ENCODE measurements around the gene FREY1.

FREY1 gene

GRCh38 chr11:45860764-45861510, 46.1 kb downstream of the FREY1 start:
- no peak for DNase-seq

- no peak for DNase-seq
Observed at GRCh38 chr11:45860348-45860747, 46.7 kb downstream of the FREY1 start.

GRCh38 chr11:45859661-45860140, 47.4 kb downstream of the FREY1 start:
- DNase-seq: peak; percentile 84

- DNase-seq: no peak
Observed at GRCh38 chr11:45858751-45859398, 48.2 kb downstream of the FREY1 start.

- peak; percentile 85 for DNase-seq
Observed at GRCh38 chr11:45857961-45858474, 49.1 kb downstream of the FREY1 start.

Measured in kidney glomerular epithelial cell (primary cell).